HCT116 (cell line): ENCODE measurements around the gene FBXO34. TPM values are rescaled to one million over a fixed set of nuclear protein-coding genes. Genes with fewer than 3 reads are reported as not detected.

Source experiments
- ATAC-seq: fragments of 200-7000 bp; cut with Tn5 transposase; 2 replicates; pipeline ENCODE4 v1.9.1; 2020; ENCODE audit warnings: mild to moderate bottlenecking, moderate library complexity
- Bru-seq: library from RNA; stranded (reverse); fragments of 400-500 nt; gene quantifications from one replicate; lab custom pipeline; 2021; lab: Mats Ljungman, UMichigan
- BruChase-seq, 2 experiments: library from RNA; stranded (reverse); fragments of 400-500 nt; gene quantifications; one replicate each; lab custom pipeline; 2021; lab: Mats Ljungman, UMichigan
- BruUV-seq: library from RNA; stranded (reverse); fragments of 400-500 nt; replicated peaks from 2 replicates; lab custom pipeline; 2021; lab: Mats Ljungman, UMichigan
- CTCF ChIA-PET: fragments of 300-600 bp; sonication (Branson Sonifier 250); formaldehyde crosslinking; loops from one replicate; lab custom pipeline; 2021; ENCODE audit warnings: antibody characterized with exemption; lab: Charles Lee
- POLR2A ChIA-PET: fragments of 300-600, 350-600 bp; sonication (Branson Sonifier 250); formaldehyde crosslinking; loops from one replicate; lab custom pipeline; 2021; ENCODE audit warnings: antibody characterized with exemption; lab: Charles Lee
- RAD21 ChIA-PET, 2 experiments: fragments of 300-600 bp; sonication (Branson Sonifier 250); formaldehyde crosslinking; loops; one replicate each; lab custom pipeline; 2023; ENCODE audit warnings: low total read pairs in 2 of 2; ENCODE audit not compliant: uncharacterized antibody in 2 of 2, unreplicated experiment in 2 of 2, low non-redundant PET in 1 of 2; lab: Charles Lee
- DNase-seq: peaks from one replicate; pipeline ENCODE4 v3.0.0-alpha.2; 2010; ENCODE audit warnings: low read depth, low spot score
- H2AFZ ChIP-seq: fragments of 200-600 bp; shearing (Covaris generic), sonication (generic); 2 replicates; pipeline ENCODE4 v1.6.1; 2017; ENCODE audit warnings: low read depth, mixed run types, mixed read lengths, antibody characterized with exemption, low read length; ENCODE audit not compliant: poor library complexity, severe bottlenecking
- H3K27ac ChIP-seq: 2 replicates; pipeline ENCODE4 v1.5.1; 2012; ENCODE audit warnings: low read depth, low read length
- H3K27me3 ChIP-seq: fragments of 200-600 bp; sonication (generic); 2 replicates; pipeline ENCODE4 v1.6.1; 2016; ENCODE audit warnings: mixed run types, low read length, mixed read lengths; ENCODE audit not compliant: insufficient read depth
- H3K36me3 ChIP-seq, 2 experiments: fragments of 200-500 bp in 1 of 2; fragments of 200-600 bp in 1 of 2; sonication (Bioruptor generic) in 1 of 2; sonication (generic) in 1 of 2; 2 replicates each; pipeline versions ENCODE4 v1.5.1 to v1.6.1; 2014 to 2016; ENCODE audit warnings: low read length in 2 of 2, inconsistent platforms in 1 of 2, mixed read lengths in 1 of 2, mixed run types in 1 of 2; ENCODE audit not compliant: insufficient read depth in 2 of 2, control insufficient read depth in 1 of 2
- H3K4me1 ChIP-seq, 2 experiments: fragments of 200-600 bp in 1 of 2; sonication (generic) in 1 of 2; 2 replicates each; pipeline versions ENCODE4 v1.5.1 to v1.6.1; 2012 to 2017; ENCODE audit warnings: low read length in 2 of 2, inconsistent platforms in 1 of 2, mild to moderate bottlenecking in 1 of 2, mixed read lengths in 1 of 2, mixed run types in 1 of 2, moderate library complexity in 1 of 2; ENCODE audit not compliant: insufficient read depth in 2 of 2, control insufficient read depth in 1 of 2
- H3K4me2 ChIP-seq: fragments of 200-600 bp; sonication (generic); 2 replicates; pipeline ENCODE4 v1.6.1; 2017; ENCODE audit warnings: mixed run types, low read length, mixed read lengths
- H3K4me3 ChIP-seq, 2 experiments: fragments of 200-600 bp in 1 of 2; sonication (generic) in 1 of 2; replicated peaks in 1 of 2; 2 replicates each; pipeline ENCODE4 v1.5.1; 2011 to 2016; ENCODE audit warnings: low read length in 2 of 2, control low read depth in 1 of 2, low read depth in 1 of 2, mild to moderate bottlenecking in 1 of 2, mixed read lengths in 1 of 2, mixed run types in 1 of 2
- H3K79me2 ChIP-seq: fragments of 200-600 bp; sonication (generic); 2 replicates; pipeline ENCODE4 v1.6.1; 2017; ENCODE audit warnings: mild to moderate bottlenecking, mixed run types, low read length, moderate library complexity, mixed read lengths; ENCODE audit not compliant: insufficient read depth
- H3K9ac ChIP-seq: fragments of 200-600 bp; sonication (generic); 2 replicates; pipeline ENCODE4 v1.6.1; 2016; ENCODE audit warnings: low read length, mixed read lengths
- H3K9me2 ChIP-seq: fragments of 200-600 bp; sonication (generic), shearing (Covaris generic); 2 replicates; pipeline ENCODE4 v1.6.1; 2017; ENCODE audit warnings: mixed run types, mild to moderate bottlenecking, moderate library complexity; ENCODE audit not compliant: insufficient read depth
- H3K9me3 ChIP-seq, 2 experiments: fragments of 200-500 bp in 1 of 2; fragments of 200-600 bp in 1 of 2; sonication (Bioruptor generic) in 1 of 2; sonication (generic) in 1 of 2; 2 replicates each; pipeline ENCODE4 v1.6.1; 2014 to 2017; ENCODE audit warnings: low read length in 2 of 2, mixed read lengths in 2 of 2, inconsistent platforms in 1 of 2, low read depth in 1 of 2, mild to moderate bottlenecking in 1 of 2, mixed run types in 1 of 2, moderate library complexity in 1 of 2; ENCODE audit not compliant: control insufficient read depth in 1 of 2, insufficient read depth in 1 of 2
- H4K20me1 ChIP-seq: fragments of 200-600 bp; sonication (generic), shearing (Covaris generic); 2 replicates; pipeline ENCODE4 v1.6.1; 2017; ENCODE audit warnings: mixed run types, mild to moderate bottlenecking, moderate library complexity; ENCODE audit not compliant: insufficient read depth
- ATF3 ChIP-seq: IDR thresholded peaks from 2 replicates; pipeline ENCODE4 v1.6.1; 2012
- CBX3 ChIP-seq: IDR thresholded peaks from 2 replicates; pipeline ENCODE4 v1.6.1; 2012; ENCODE audit warnings: low read depth
- CEBPB ChIP-seq: IDR thresholded peaks from 2 replicates; pipeline ENCODE4 v1.6.1; 2012; ENCODE audit warnings: low read depth
- EGR1 ChIP-seq: IDR thresholded peaks from 2 replicates; pipeline ENCODE4 v1.6.1; 2012; ENCODE audit warnings: low read depth
- ELF1 ChIP-seq: IDR thresholded peaks from 2 replicates; pipeline ENCODE4 v1.6.1; 2012; ENCODE audit warnings: low read depth, borderline replicate concordance
- EZH2 ChIP-seq: fragments of 200-600 bp; sonication (generic); IDR thresholded peaks from 2 replicates; pipeline ENCODE4 v1.6.1; 2017; ENCODE audit warnings: antibody characterized with exemption, mixed run types
- EZH2phosphoT487 ChIP-seq: fragments of 200-600 bp; IDR thresholded peaks from 2 replicates; pipeline ENCODE4 v1.6.1; 2018; ENCODE audit warnings: antibody characterized with exemption, borderline replicate concordance
- FOSL1 ChIP-seq: IDR thresholded peaks from 2 replicates; pipeline ENCODE4 v1.6.1; 2012; ENCODE audit warnings: low read depth
- MAX ChIP-seq: IDR thresholded peaks from 2 replicates; pipeline ENCODE4 v1.6.1; 2012
- POLR2A ChIP-seq: IDR thresholded peaks from 2 replicates; pipeline ENCODE4 v1.7.0; 2011; ENCODE audit warnings: borderline replicate concordance; ENCODE audit not compliant: insufficient read depth, insufficient read length; ENCODE audit errors: extremely low read depth
- POLR2AphosphoS5 ChIP-seq: IDR thresholded peaks from 2 replicates; pipeline ENCODE4 v1.6.1; 2011; ENCODE audit warnings: mild to moderate bottlenecking, low read depth, low read length, moderate library complexity
- RAD21 ChIP-seq: IDR thresholded peaks from 2 replicates; pipeline ENCODE4 v1.6.1; 2012; ENCODE audit warnings: low read depth, mild to moderate bottlenecking
- REST ChIP-seq: IDR thresholded peaks from 2 replicates; pipeline ENCODE4 v1.6.1; 2012; ENCODE audit warnings: low read depth
- SIN3A ChIP-seq: IDR thresholded peaks from 2 replicates; pipeline ENCODE4 v1.6.1; 2012; ENCODE audit warnings: low read depth
- SRF ChIP-seq: IDR thresholded peaks from 2 replicates; pipeline ENCODE4 v1.6.1; 2012; ENCODE audit warnings: low read depth
- TCF7L2 ChIP-seq: IDR thresholded peaks from 2 replicates; pipeline ENCODE4 v1.7.0; 2011; ENCODE audit warnings: borderline replicate concordance, inconsistent platforms; ENCODE audit not compliant: insufficient read depth, insufficient read length; ENCODE audit errors: extremely low read depth
- YY1 ChIP-seq: IDR thresholded peaks from 2 replicates; pipeline ENCODE4 v1.6.1; 2011; ENCODE audit warnings: low read length, low read depth, moderate library complexity, mild to moderate bottlenecking; ENCODE audit not compliant: insufficient replicate concordance; ENCODE audit errors: extremely low read depth
- ZBTB33 ChIP-seq: IDR thresholded peaks from 2 replicates; pipeline ENCODE4 v1.6.1; 2011; ENCODE audit warnings: mild to moderate bottlenecking, low read length, moderate library complexity; ENCODE audit not compliant: insufficient replicate concordance; ENCODE audit errors: extremely low read depth
- ZFX ChIP-seq: fragments of 450-650 bp; IDR thresholded peaks from 2 replicates; pipeline ENCODE4 v1.6.1; 2017
- intact Hi-C: fragments of 100-400 bp; cut with micrococcal nuclease; formaldehyde crosslinking; loops from 2 replicates; pipeline ENCODE4 v1.10.0; 2022
- long read RNA-seq: library from polyadenylated mRNA; unstranded; transcript quantifications from one replicate; pipeline ENCODE4 v2.0.0, GENCODE V29; 2021; ENCODE audit not compliant: unreplicated experiment
- polyA plus RNA-seq: library from polyadenylated mRNA; unstranded; fragments of >200 nt; gene quantifications from 2 replicates; pipeline ENCODE4 v1.2.1, GENCODE V29; 2012; ENCODE audit warnings: missing spikeins
- total RNA-seq: library from RNA; stranded (reverse); gene quantifications from one replicate; pipeline ENCODE4 v1.2.1, GENCODE V29; 2021; ENCODE audit not compliant: unreplicated experiment

The FBXO34 gene
- total RNA-seq (26.9 TPM), Bru-seq, nascent RNA (percentile 91 among the genes with signal in this experiment), BruChase-seq, experiment 1, labeled RNA remaining after a 6-hour chase (percentile 80 among the genes with signal in this experiment), BruChase-seq, experiment 2, labeled RNA remaining after a 2-hour chase (percentile 85 among the genes with signal in this experiment)
- polyA plus RNA-seq: 14.6 and 16.3 TPM in 2 replicates
- long read RNA-seq, transcript FBXO34-201 (2 exons, 3,464 nt): major isoform, 61 of 75 reads
- long read RNA-seq, partial matches to known transcripts: 6 of 75 reads
- long read RNA-seq, other reads (novel, unspliced or antisense): 8 of 75 reads

- H4K20me1 ChIP-seq: peaks cover 9% of the 10 kb centered on the region; the same call in 1 of the 2 replicates
- RAD21 ChIA-PET: no interaction called here
- peak within 1 kb of the TSS; percentile 74 for H3K4me2 ChIP-seq
- peaks cover 45% of the 10 kb centered on the region for H3K79me2 ChIP-seq
- H2AFZ ChIP-seq: peak within 1 kb of the TSS; percentile 97
- H3K27me3 ChIP-seq: no peaks in the 10 kb centered on the region
- H3K4me3 ChIP-seq: peak within 1 kb of the TSS; percentile 83 to 93
- H3K9me3 ChIP-seq: no peaks in the 10 kb centered on the region
- H3K27ac ChIP-seq: peak within 1 kb of the TSS; percentile 81
- ATAC-seq (peak; percentile 92), DNase-seq (peak; percentile 95)
- no TSS peak for BruUV-seq
- CTCF ChIA-PET: interaction anchor here (0.8 to 2.4 kb wide), 12 partner anchors 8 to 205 kb away, joined by 3 to 10 read pairs (median 4); no protein-coding TSS in a partner anchor
- intact Hi-C loops: loop anchor here (1.0 kb wide), 1 partner anchor 159 kb away; no protein-coding TSS in a partner anchor
- H3K4me1 ChIP-seq: peaks cover 8 to 16% of the 10 kb centered on the region in 2 experiments; a peak in 3 of 4 replicates
- H3K9ac ChIP-seq: peak within 1 kb of the TSS; percentile 94
- no peaks in the 10 kb centered on the region for H3K36me3 ChIP-seq
- POLR2A ChIA-PET: interaction anchor here (0.6 kb wide), 1 partner anchor 12 kb away, joined by 4 read pairs; no protein-coding TSS in a partner anchor
- no peaks in the 10 kb centered on the region; the same call in 1 of the 2 replicates for H3K9me2 ChIP-seq
- TF ChIP-seq CBX3 (peak; percentile 92), EGR1 (0 out of 2 replicates have a peak, but pooled peaks have one; percentile 33), FOSL1 (0 out of 2 replicates have a peak, but pooled peaks have one; percentile 34), RAD21 (peak; percentile 83), TCF7L2 (no peak), REST (no peak), SIN3A (peak; percentile 67), POLR2AphosphoS5 (peak; percentile 88), EZH2 (no peak), ELF1 (peak; percentile 51; the same call in 1 of the 2 replicates), MAX (peak; percentile 34), EZH2phosphoT487 (no peak), SRF (no peak), ATF3 (no peak), CEBPB (no peak), ZFX (peak; percentile 82; the same call in 1 of the 2 replicates), POLR2A (peak; percentile 91), ZBTB33 (no peak), YY1 (peak; percentile 69)
Observed at GRCh38 chr14:55270832-55271571, at the start of gene FBXO34. Gene FBXO34, plus strand, starts transcription at chr14:55271421. Its CDS starts 78,970 bp downstream, at chr14:55350391.
